Right lobe of liver (tissue), 6 donors: ENCODE data around the gene CCNE1. TPM values are rescaled to one million over a fixed set of nuclear protein-coding genes. Genes with fewer than 3 reads are reported as not detected.

Experiments
- ATAC-seq, 4 donors: fragments of 200-7000 bp; cut with Tn5 transposase; one replicate each; pipeline ENCODE4 v1.9.1; 2020; ENCODE audit warnings: mild to moderate bottlenecking in 4 of 4, moderate library complexity in 4 of 4
- DNase-seq, 3 donors: peaks; one replicate each; pipeline ENCODE4 v3.0.0-alpha.2; 2020
- H3K27ac ChIP-seq, 3 donors: fragments of 200-600 bp; one replicate each; pipeline ENCODE4 v1.8.0; 2022
- H3K27me3 ChIP-seq, 2 donors: fragments of 200-600 bp; one replicate each; pipeline ENCODE4 v1.8.0; 2022
- H3K36me3 ChIP-seq, 4 donors: fragments of 200-600 bp; sonication (generic) in 1 of 4; one replicate each; pipeline versions ENCODE4 v1.5.1 to v1.8.0; 2017 to 2022; ENCODE audit warnings: control low read depth in 1 of 4
- H3K4me1 ChIP-seq, 4 donors: fragments of 200-600 bp; sonication (generic) in 1 of 4; one replicate each; pipeline versions ENCODE4 v1.5.1 to v1.8.0; 2017 to 2022; ENCODE audit warnings: control low read depth in 1 of 4
- H3K4me3 ChIP-seq, 3 donors: fragments of 200-600 bp; one replicate each; pipeline ENCODE4 v1.8.0; 2022
- H3K9me3 ChIP-seq, 4 donors: fragments of 200-600 bp; sonication (generic) in 1 of 4; one replicate each; pipeline versions ENCODE4 v1.5.1 to v1.8.0; 2017 to 2022; ENCODE audit warnings: control low read depth in 1 of 4
- POLR2A ChIP-seq: fragments of 450-650 bp; IDR thresholded peaks from one replicate; pipeline ENCODE4 v1.6.1; 2017; ENCODE audit warnings: antibody characterized with exemption, mild to moderate bottlenecking
- WGBS: methylation state at CpG from one replicate; pipeline ENCODE4 v1.1.6; 2018; ENCODE audit warnings: low coverage, low lambda C conversion rate; ENCODE audit not compliant: insufficient coverage; ENCODE audit errors: missing lambda C conversion rate; 5-methylcytosine and 5-hydroxymethylcytosine counted together
- intact Hi-C, 2 donors: fragments of 100-400 bp; cut with DNase I; formaldehyde crosslinking; loops; one replicate each; pipeline versions ENCODE4 v1.11.2 to v1.14.1; 2022
- total RNA-seq, 6 experiments: library from RNA; depleted of rRNA in 2 of 6; stranded (reverse); fragments of >200 nt in 2 of 6; fragmentation: NEBNext Ultra II Directional in 3 of 6; extraction: Animal tissue kit (Norgen Biotek cat#: 25700) in 3 of 6; gene quantifications; one replicate each; pipeline versions ENCODE4 v1.1.0 to v1.2.4, GENCODE V29; 2016 to 2023
- TF ChIP-seq, protein P1 (sequence below), 4 donors: fragments of 200-600 bp in 3 of 4; fragments of 450-650 bp in 1 of 4; IDR thresholded peaks; one replicate each; pipeline versions ENCODE4 v1.5.1 to v1.8.0; 2016 to 2022; ENCODE audit warnings: antibody characterized with exemption in 4 of 4, mild to moderate bottlenecking in 2 of 4
- donor health status: DM: no; HTN: yes; CAD: no.
- donor health status: DM: no; HTN: no; CAD: no.
- donor health status: DM: no; HTN: no; CAD: no.
- donor health status: DM: no; HTN: yes; CAD: no.
- donor health status: DM: no; HTN: yes; CAD: no.

Gene CCNE1
- total RNA-seq, 6 experiments from 2014 or later, result 0.26 to 2.2 (median 0.90) TPM

DNA sequence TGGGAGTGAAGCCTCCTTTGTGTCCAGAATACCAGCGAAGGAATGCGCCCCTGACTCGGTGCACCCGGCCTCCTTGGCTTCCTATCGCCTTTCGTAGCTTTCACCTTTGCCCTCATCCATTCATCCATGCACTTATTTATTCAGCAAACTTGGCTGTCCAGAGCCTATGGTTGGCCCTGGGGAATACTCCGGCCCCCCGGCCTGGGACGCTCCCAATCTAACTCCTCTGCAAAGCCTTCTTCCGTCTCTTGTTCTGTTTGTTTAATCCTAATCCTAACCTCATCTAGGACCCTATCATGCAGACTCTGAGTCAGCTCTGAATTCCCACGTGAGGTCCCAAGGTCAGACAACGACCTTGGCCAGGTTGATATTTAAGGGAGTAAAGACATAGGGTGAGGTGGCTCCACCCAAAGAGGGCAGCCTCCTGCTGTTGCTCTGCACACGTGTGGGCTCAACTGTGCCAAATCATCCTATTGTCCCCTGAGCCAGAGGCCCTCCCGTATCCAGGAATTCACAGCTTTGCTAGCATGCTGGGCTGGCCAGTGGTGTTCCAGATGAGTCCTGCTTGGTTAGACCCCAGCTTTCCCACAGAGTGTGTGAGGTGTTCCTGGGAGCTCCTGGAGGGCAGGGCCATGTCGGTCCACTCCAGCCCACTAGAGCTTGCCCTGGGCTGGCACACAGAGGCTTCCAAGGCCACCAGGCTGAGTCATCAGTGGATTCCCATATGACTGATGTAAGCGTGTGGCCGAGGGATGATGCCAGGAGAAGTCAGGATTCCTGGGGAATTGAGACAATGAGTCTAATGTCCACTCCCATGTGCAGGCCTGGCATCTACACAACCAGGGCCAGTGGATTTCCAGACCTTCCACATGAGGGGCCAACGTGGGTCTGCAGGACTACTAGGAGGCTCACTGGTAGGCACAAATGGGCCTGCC, 6.5 kb upstream of the CCNE1 start:
- ATAC-seq (peak in 1 of 4 donors; percentile 79), DNase-seq (no peak)
- H3K4me3 ChIP-seq, result no peak overlapping the region
- intact Hi-C loops, result no loop called here
- H3K4me1 ChIP-seq, result no peaks in the 10 kb centered on the region
- no peaks in the 10 kb centered on the region for H3K9me3 ChIP-seq
- TF ChIP-seq POLR2A, result no peak
- TF ChIP-seq, protein P1, sequence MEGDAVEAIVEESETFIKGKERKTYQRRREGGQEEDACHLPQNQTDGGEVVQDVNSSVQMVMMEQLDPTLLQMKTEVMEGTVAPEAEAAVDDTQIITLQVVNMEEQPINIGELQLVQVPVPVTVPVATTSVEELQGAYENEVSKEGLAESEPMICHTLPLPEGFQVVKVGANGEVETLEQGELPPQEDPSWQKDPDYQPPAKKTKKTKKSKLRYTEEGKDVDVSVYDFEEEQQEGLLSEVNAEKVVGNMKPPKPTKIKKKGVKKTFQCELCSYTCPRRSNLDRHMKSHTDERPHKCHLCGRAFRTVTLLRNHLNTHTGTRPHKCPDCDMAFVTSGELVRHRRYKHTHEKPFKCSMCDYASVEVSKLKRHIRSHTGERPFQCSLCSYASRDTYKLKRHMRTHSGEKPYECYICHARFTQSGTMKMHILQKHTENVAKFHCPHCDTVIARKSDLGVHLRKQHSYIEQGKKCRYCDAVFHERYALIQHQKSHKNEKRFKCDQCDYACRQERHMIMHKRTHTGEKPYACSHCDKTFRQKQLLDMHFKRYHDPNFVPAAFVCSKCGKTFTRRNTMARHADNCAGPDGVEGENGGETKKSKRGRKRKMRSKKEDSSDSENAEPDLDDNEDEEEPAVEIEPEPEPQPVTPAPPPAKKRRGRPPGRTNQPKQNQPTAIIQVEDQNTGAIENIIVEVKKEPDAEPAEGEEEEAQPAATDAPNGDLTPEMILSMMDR (IDR thresholded peaks at IDR 0.05), result no peak
- H3K27me3 ChIP-seq, result no peaks in the 10 kb centered on the region
- WGBS, result 52% methylated on average over 9 of the region's 18 CpGs
- H3K27ac ChIP-seq, result no peak overlapping the region
- no peaks in the 10 kb centered on the region for H3K36me3 ChIP-seq

DNA sequence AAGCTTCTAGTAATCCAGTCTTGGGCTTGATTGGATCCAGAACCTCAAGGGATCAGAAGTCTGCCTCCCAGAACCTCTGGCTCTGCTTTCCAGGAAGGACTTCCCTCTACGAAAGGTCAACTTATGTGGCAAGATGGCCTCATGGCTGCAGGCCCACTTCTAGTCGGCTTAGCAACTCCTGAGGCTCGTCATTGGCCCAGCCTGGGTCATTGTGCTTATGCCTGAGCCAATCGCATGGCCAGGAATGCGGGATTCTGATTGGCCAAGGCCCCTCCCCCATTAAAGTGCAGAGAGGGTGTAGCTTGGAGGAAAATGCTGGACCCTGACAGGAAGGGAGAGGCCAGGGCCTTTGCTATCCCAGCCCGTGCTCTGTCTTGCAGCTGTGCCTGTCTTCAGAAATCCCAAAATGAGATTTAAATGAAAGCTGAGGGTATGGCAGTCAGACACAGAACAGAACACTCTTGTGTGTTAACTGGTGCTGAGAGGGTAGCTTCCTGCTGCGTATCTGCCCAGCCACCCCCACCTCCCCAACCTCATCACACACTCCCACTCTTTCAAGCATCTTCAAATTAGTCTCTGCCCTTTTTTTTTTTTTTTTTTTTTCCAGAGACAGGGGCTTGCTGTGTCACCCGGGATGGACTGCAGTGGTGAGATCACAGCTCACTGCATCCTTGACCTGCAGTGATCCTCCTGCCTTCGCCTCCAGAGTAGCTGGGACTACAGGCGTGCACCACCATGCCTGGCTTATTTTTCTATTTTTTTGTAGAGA, 5.5 kb upstream of the CCNE1 start:
- H3K4me3 ChIP-seq, result no peak overlapping the region
- no peak overlapping the region for H3K27ac ChIP-seq
- no peaks in the 10 kb centered on the region for H3K4me1 ChIP-seq
- H3K36me3 ChIP-seq, result no peaks in the 10 kb centered on the region
- intact Hi-C loops, result no loop called here
- H3K9me3 ChIP-seq, result no peaks in the 10 kb centered on the region
- ATAC-seq (peak in 3 of 4 donors; percentile 22 to 49 (median 47)), DNase-seq (no peak)
- H3K27me3 ChIP-seq, result no peaks in the 10 kb centered on the region
- WGBS, result 83% methylated on average over 5 of the region's 10 CpGs
- TF ChIP-seq, protein P1 (IDR thresholded peaks at IDR 0.05), result no peak
- TF ChIP-seq POLR2A, result no peak

DNA sequence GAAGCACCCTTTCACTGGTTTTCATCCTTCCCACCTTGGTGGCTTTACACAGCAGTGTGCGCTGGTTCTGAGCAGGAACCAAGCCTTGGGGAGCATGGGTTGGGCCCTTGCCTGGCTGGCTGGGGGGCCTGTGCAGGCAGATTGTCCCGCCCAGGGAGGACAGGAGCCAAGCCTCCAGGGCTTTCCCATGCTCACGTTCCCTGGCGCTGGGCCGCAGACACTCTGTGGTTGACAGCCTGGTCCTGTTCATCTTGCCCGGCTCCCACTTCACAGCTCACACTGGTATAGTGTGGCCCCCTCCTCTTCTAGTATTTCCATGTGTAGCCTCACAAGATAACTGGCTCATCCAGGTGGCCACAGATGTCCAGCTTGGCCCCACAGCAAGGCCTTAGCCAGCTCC, 4.6 kb upstream of the CCNE1 start:
- no peak for ATAC-seq
- H3K4me1 ChIP-seq, result no peaks in the 10 kb centered on the region
- no peaks in the 10 kb centered on the region for H3K36me3 ChIP-seq
- no peaks in the 10 kb centered on the region for H3K27me3 ChIP-seq
- H3K27ac ChIP-seq, result no peak overlapping the region
- DNase-seq, result no peak
- WGBS, result 60% methylated on average over 1 of the region's 6 CpGs
- no peaks in the 10 kb centered on the region for H3K9me3 ChIP-seq
- intact Hi-C loops, result no loop called here
- no peak overlapping the region for H3K4me3 ChIP-seq
- TF ChIP-seq, protein P1 (IDR thresholded peaks at IDR 0.05), result no peak
- no peak for TF ChIP-seq POLR2A

DNA sequence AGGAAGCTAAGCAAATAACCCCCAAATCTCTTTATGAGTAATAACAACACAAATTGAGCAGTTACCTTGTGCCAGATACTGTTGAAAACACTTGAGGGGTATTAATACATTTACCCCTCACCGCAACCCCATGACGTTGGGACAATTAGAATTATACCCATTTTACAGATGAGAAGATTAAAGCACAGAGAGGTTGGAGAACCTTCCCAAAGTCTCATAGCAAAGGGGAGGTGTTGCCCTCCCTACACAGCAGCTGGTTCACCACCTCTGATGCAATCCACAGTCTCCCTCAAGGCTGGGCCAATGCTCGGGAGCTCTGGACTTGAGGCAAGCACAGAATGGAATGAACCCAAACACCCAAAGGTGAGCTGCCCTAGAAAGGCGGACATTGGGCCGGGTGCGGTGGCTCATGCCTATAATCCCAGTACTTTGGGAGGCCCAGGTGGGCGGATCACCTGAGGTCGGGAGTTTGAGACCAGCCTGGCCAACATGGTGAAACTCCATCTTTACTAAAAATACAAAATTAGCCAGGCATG, 3.9 kb upstream of the CCNE1 start:
- DNase-seq (peak in 1 of 3 donors; percentile 38), ATAC-seq (no peak)
- intact Hi-C loops, result no loop called here
- Histone ChIP-seq H3K4me3 (no peak overlapping the region), H3K9me3 (no peaks in the 10 kb centered on the region), H3K27me3 (no peaks in the 10 kb centered on the region), H3K4me1 (no peaks in the 10 kb centered on the region), H3K36me3 (no peaks in the 10 kb centered on the region), H3K27ac (no peak overlapping the region)
- WGBS, result 82% methylated on average over 3 of the region's 8 CpGs
- TF ChIP-seq, protein P1 (IDR thresholded peaks at IDR 0.05), result no peak
- no peak for TF ChIP-seq POLR2A
